Skeletal muscle satellite cell (primary cell): Measurements from ENCODE around the gene OR56A3. TPM values are rescaled to one million over a fixed set of nuclear protein-coding genes. Genes with fewer than 3 reads are reported as not detected.

Source experiments
- H3K27me3 ChIP-seq: 2 replicates; pipeline ENCODE4 v1.7.0; 2013; ENCODE audit warnings: low read length; ENCODE audit not compliant: control insufficient read depth, insufficient read depth
- H3K36me3 ChIP-seq: 2 replicates; pipeline ENCODE4 v1.7.0; 2013; ENCODE audit warnings: mild to moderate bottlenecking, control low read depth, low read length; ENCODE audit not compliant: insufficient read depth
- H3K4me1 ChIP-seq: 2 replicates; pipeline ENCODE4 v1.7.0; 2013; ENCODE audit warnings: low read length; ENCODE audit not compliant: control insufficient read depth, insufficient read depth
- H3K4me2 ChIP-seq: 2 replicates; pipeline ENCODE4 v1.7.0; 2013; ENCODE audit warnings: mild to moderate bottlenecking, low read length
- H3K4me3 ChIP-seq: 2 replicates; pipeline ENCODE4 v1.7.0; 2013; ENCODE audit warnings: low read length
- H3K9ac ChIP-seq: 2 replicates; pipeline ENCODE4 v1.7.0; 2013; ENCODE audit warnings: mild to moderate bottlenecking, low read depth, low read length, moderate library complexity
- H3K9me3 ChIP-seq: replicated peaks from 2 replicates; pipeline ENCODE4 v1.7.0; 2013; ENCODE audit warnings: mild to moderate bottlenecking, control low read depth, low read length
- total RNA-seq: library from RNA; depleted of rRNA; stranded (reverse); fragments of >200 nt; gene quantifications from 2 replicates; pipeline ENCODE4 v1.2.3, GENCODE V29; 2012; rRNA removed

OR56A3 gene
- total RNA-seq: not detected in 2 replicates

GRCh38 chr11:5941951-5942350 is at the start of gene OR56A3:
OR56A3 (plus strand) TSS chr11:5942251; CDS start chr11:5947347, 5,096 bp downstream.
- Histone ChIP-seq H3K9ac (no peak within 1 kb of the TSS), H3K9me3 (no peaks in the 10 kb centered on the region), H3K27me3 (no peaks in the 10 kb centered on the region), H3K4me3 (no peak within 1 kb of the TSS), H3K4me2 (no peak within 1 kb of the TSS), H3K36me3 (no peaks in the 10 kb centered on the region), H3K4me1 (no peaks in the 10 kb centered on the region)

- H3K9ac ChIP-seq: no peak within 1 kb of the TSS
- H3K9me3 ChIP-seq: no peaks in the 10 kb centered on the region
- H3K4me1 ChIP-seq: no peaks in the 10 kb centered on the region
- no peak within 1 kb of the TSS for H3K4me2 ChIP-seq
- peaks cover 10% of the 10 kb centered on the region for H3K27me3 ChIP-seq
- H3K4me3 ChIP-seq: no peak within 1 kb of the TSS
- H3K36me3 ChIP-seq: no peaks in the 10 kb centered on the region
These were observed 49.1 kb upstream of the OR56A3 start, which contains the start of gene OR52E5 for GRCh38 chr11:5892908-5893307. OR52E5 (plus strand) TSS chr11:5893208; CDS start chr11:5900777, 7,569 bp downstream.

- Histone ChIP-seq H3K9ac (no peak overlapping the region), H3K4me2 (no peak overlapping the region), H3K9me3 (no peaks in the 10 kb centered on the region), H3K4me3 (no peak overlapping the region), H3K36me3 (no peaks in the 10 kb centered on the region), H3K27me3 (no peaks in the 10 kb centered on the region), H3K4me1 (no peaks in the 10 kb centered on the region)
These were observed 42.5 kb upstream of the OR56A3 start for GRCh38 chr11:5899534-5899933.

- Histone ChIP-seq H3K4me2 (no peak overlapping the region), H3K27me3 (no peaks in the 10 kb centered on the region), H3K9ac (no peak overlapping the region), H3K9me3 (no peaks in the 10 kb centered on the region), H3K4me3 (no peak overlapping the region), H3K4me1 (no peaks in the 10 kb centered on the region), H3K36me3 (no peaks in the 10 kb centered on the region)
These were observed 31.5 kb upstream of the OR56A3 start for GRCh38 chr11:5910540-5910939.

GRCh38 chr11:5922749-5923426 is 19.2 kb upstream of the OR56A3 start:
- H3K36me3 ChIP-seq: no peaks in the 10 kb centered on the region
- no peak overlapping the region for H3K4me2 ChIP-seq

GRCh38 chr11:5923427-5923776 is 18.6 kb upstream of the OR56A3 start:
- Histone ChIP-seq H3K9ac (no peak overlapping the region), H3K36me3 (no peaks in the 10 kb centered on the region), H3K4me1 (no peaks in the 10 kb centered on the region), H3K4me2 (no peak overlapping the region), H3K4me3 (no peak overlapping the region), H3K9me3 (peaks cover 3% of the 10 kb centered on the region), H3K27me3 (no peaks in the 10 kb centered on the region)

More at GRCh38 chr11:5922749-5923426, 19.2 kb upstream of the OR56A3 start:
- Histone ChIP-seq H3K27me3 (no peaks in the 10 kb centered on the region), H3K9me3 (peaks cover 3% of the 10 kb centered on the region), H3K4me3 (no peak overlapping the region), H3K9ac (no peak overlapping the region), H3K4me1 (no peaks in the 10 kb centered on the region)

GRCh38 chr11:5923794-5924193 is 18.3 kb upstream of the OR56A3 start:
- Histone ChIP-seq H3K27me3 (no peaks in the 10 kb centered on the region), H3K9me3 (peaks cover 3% of the 10 kb centered on the region), H3K9ac (no peak overlapping the region), H3K36me3 (no peaks in the 10 kb centered on the region), H3K4me3 (no peak overlapping the region), H3K4me2 (no peak overlapping the region), H3K4me1 (no peaks in the 10 kb centered on the region)

- H3K27me3 ChIP-seq: no peaks in the 10 kb centered on the region
- H3K9me3 ChIP-seq: peaks cover 1% of the 10 kb centered on the region
- no peak overlapping the region for H3K4me2 ChIP-seq
- no peaks in the 10 kb centered on the region for H3K4me1 ChIP-seq
- no peaks in the 10 kb centered on the region for H3K36me3 ChIP-seq
- H3K4me3 ChIP-seq: no peak overlapping the region
- H3K9ac ChIP-seq: no peak overlapping the region
These were observed 13.8 kb upstream of the OR56A3 start for GRCh38 chr11:5928271-5928670.

- Histone ChIP-seq H3K9ac (no peak overlapping the region), H3K4me2 (no peak overlapping the region), H3K4me3 (no peak overlapping the region), H3K36me3 (no peaks in the 10 kb centered on the region), H3K27me3 (no peaks in the 10 kb centered on the region), H3K4me1 (no peaks in the 10 kb centered on the region), H3K9me3 (peaks cover 3% of the 10 kb centered on the region)
These were observed 13.2 kb upstream of the OR56A3 start for GRCh38 chr11:5928811-5929210.

GRCh38 chr11:5929571-5930368 is 12.3 kb upstream of the OR56A3 start:
- Histone ChIP-seq H3K4me3 (no peak overlapping the region), H3K36me3 (no peaks in the 10 kb centered on the region), H3K27me3 (no peaks in the 10 kb centered on the region), H3K9me3 (peaks cover 3% of the 10 kb centered on the region), H3K9ac (no peak overlapping the region), H3K4me1 (no peaks in the 10 kb centered on the region), H3K4me2 (no peak overlapping the region)

- Histone ChIP-seq H3K36me3 (no peaks in the 10 kb centered on the region), H3K9ac (no peak overlapping the region), H3K9me3 (peaks cover 3% of the 10 kb centered on the region), H3K4me2 (no peak overlapping the region), H3K4me3 (no peak overlapping the region), H3K4me1 (no peaks in the 10 kb centered on the region), H3K27me3 (no peaks in the 10 kb centered on the region)
These were observed 11.4 kb upstream of the OR56A3 start for GRCh38 chr11:5930614-5931013.
